HG03469 (cell line): ENCODE measurements around the gene ENDOG.
"Not testable (repeated sequence)": the region's sequence is repeated elsewhere in the genome, so short reads cannot be mapped to it uniquely, and the experiment has no call there.

ENCODE experiments used
- ATAC-seq: cut with Tn5 transposase; IDR thresholded peaks from one replicate; pipeline ENCODE4 v1.9.1; 2021; ENCODE audit warnings: mild to moderate bottlenecking, moderate library complexity, moderate number of reproducible peaks; ENCODE audit not compliant: unreplicated experiment

ENDOG gene

GRCh38 chr9:128828267-128828666, 10.0 kb downstream of the ENDOG start:
- ATAC-seq, result no peak

DNA sequence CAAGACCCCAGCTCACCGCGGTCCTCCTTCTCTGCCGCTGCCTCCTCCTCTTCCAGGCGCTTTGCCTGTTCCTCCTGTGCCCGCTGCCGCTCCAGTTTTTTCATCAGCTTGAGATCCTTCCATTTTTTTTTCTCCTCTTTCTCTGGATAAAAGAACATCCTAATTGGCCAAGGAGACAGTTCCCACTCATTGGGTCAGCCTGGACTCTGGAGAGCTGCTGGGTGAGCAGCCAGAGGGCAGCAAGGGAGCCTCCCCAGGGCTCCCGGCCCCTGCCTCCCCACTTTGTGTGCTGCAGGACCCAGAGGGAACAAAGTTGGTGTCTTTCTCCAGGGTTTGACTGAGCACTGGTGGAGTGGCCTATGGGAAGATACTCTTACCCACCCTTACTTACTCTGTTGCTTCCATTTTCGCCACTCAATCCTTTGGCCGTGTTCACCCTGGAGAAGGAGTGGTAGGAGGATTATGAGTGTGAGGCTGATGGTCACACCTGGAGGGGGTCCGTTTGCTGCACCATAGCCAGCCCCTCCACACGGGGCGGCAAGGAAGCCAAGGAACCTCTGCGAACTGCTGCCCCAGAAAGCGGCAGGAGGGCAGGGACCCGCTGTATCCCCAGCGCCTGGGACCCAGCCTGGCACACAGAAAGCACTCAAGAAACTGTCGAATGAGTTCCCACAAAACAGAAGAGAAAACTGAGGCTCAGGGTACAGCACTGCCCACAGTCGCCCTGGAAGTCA, 10.6 kb downstream of the ENDOG start:
- no peak for ATAC-seq

DNA sequence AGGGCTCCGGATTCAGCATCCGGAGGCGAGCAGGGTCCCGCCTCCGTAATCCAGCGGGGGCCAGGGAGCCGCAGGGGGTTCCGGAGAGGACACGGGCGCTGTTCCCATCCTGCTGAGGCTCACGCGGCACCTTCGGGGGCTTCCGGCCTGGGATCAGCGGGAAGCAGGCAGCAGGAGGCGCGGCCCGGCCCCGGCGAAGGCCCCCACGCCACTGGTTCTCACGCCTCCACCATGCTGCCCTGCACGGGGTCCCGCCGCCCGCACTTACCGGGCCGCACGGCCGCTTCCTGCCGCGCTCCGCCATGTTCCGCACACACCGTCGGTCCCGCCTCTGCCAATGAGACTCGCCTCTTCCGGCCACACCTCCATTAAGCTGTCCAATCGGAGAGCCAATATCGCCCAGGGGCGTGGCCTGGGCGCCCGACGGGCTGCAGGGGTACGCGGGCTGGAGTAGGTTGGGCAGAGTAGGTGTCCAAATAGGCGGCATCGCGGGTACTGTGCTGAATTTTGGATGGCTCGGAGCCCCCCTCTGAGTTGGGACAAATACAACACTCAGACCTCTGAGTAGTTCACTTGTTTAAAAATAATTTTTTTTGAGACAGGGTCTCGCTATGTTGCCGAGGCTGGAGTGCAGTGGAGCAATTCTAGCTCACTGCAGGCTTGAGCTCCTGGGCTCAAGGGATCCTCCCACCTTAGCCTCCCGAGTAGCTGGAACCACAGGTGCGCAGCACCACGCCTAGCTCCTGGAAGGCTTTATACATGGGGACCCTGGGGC, 11.4 kb downstream of the ENDOG start, which contains the start of gene SPOUT1:
Gene SPOUT1 (minus strand): TSS at position 318 of the 775 bp plus-strand sequence. CDS start 14 bp downstream, at position 304.
- peak; percentile 91 for ATAC-seq

GRCh38 chr9:128833696-128834095, 15.4 kb downstream of the ENDOG start:
- ATAC-seq, result no peak

DNA sequence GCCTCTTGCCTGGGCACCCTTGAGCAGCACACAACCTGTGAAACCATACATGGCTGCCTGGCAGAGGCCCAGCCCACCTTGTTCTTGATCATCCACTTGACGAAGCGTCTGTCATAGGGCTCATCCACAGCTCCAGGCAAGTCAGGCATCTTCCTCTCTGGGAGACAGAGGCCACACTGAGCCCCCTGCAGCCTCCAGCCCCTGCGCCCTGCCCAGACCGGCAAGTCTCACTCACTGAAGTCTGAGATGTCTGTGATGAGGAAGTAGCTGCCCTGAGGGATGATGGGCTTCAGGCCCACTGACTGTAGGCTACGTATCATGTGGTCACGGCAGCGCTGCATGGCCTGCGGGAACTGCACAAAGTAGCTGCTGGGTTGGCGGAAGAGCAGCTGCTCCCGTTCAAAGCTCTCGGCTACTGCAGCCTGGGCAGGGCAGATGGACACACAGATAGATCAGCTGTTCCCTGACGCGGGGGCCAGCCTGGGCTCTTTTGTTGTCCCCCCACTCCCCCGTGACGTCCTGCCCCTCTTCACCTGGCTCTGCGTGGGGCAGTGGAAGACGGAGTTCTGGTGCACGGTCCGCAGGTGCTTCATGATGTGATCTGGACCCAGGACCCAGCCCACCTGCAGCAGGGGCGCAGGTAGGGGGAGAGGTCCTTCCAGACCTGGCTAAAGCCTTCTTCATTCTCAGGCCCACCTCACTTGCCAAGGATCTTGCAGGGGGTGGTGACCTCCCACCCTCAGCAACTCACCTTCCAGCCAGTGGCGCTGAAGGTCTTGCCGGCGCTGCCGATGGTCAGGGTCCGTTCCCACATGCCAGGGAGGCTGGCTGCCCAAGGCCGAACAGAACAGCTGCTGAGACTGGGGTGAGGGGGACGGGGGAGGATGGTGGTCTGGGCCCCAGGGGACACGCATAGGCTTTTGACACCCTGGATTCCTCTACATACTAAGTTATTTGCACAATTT, 17.2 kb downstream of the ENDOG start:
- ATAC-seq, result no peak

GRCh38 chr9:128836509-128837145, 18.3 kb downstream of the ENDOG start:
- ATAC-seq, result no peak

- no peak for ATAC-seq
These were observed 20.0 kb downstream of the ENDOG start for GRCh38 chr9:128838338-128838737.

DNA sequence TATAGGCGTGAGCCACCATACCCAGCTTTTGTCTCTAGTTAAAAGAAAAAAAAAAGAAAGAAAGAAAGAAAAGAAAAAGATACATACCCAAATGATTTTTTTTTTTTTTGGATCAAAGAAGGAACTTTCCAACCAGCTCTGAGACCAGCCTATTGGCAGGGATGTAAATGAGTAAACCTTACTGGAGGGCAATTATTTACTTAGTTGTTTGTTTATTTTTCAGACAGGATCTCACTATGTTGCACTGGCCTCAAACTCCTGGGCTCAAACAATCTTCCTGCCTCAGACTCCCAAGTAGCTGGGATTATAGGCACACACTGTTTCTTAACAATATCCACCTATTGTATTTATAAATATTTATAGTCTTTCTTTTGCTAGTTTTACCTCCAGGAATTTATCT, 22.2 kb downstream of the ENDOG start:
- no peak for ATAC-seq

- ATAC-seq, result no peak
These were observed 23.6 kb downstream of the ENDOG start for GRCh38 chr9:128841694-128842492.

GRCh38 chr9:128843171-128843570, 24.9 kb downstream of the ENDOG start:
- ATAC-seq, result not testable (repeated sequence)

- no peak for ATAC-seq
These were observed 27.1 kb downstream of the ENDOG start for GRCh38 chr9:128845186-128845931.

- ATAC-seq, result no peak
These were observed 28.4 kb downstream of the ENDOG start for GRCh38 chr9:128846680-128847030.

- no peak for ATAC-seq
These were observed 29.5 kb downstream of the ENDOG start for GRCh38 chr9:128847803-128848202.

DNA sequence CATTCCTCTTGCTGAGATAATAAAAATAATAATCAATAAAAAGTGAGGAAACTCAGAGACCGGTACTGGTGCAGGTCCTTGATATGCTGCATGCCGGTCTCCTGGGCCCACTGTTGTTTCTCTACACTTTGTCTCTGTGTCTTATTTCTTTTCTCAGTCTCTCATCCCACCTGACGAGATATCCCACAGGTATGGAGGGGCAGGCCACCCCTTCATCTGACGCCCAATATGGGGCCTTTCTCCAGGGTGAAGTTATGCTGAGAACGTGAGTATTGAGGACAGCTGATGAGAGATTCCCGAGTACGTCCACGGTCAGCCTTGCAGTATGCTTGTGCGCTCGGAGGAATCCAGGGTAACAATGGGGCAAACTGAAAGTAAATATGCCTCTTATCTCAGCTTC, 32.7 kb downstream of the ENDOG start:
- ATAC-seq, result not testable (repeated sequence)

- ATAC-seq, result not testable (repeated sequence)
These were observed 33.7 kb downstream of the ENDOG start for GRCh38 chr9:128851779-128852600.

- not testable (repeated sequence) for ATAC-seq
These were observed 34.3 kb downstream of the ENDOG start for GRCh38 chr9:128852646-128853045.

GRCh38 chr9:128854454-128854853, 36.2 kb downstream of the ENDOG start:
- ATAC-seq, result not testable (repeated sequence)

DNA sequence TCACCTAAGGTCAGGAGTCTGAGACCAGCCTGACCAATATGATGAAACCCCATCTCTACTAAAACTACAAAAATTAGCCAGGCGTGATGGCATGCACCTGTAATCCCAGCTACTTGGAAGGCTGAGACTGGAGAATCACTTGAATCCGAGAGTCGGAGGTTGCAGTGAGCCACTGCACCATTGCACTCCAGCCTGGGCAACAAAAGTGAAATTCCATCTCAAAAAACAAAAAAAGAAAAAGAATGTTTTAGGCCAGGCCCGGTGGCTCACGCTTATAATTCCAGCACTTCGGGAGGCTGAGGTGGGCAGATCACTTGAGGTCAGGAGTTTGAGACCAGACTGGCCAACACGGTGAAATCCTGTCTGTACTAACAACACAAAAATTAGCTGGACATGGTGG, 40.2 kb downstream of the ENDOG start:
- not testable (repeated sequence) for ATAC-seq
